HepG2 (cell line): ENCODE data around the gene ZNHIT6. TPM values are rescaled to one million over a fixed set of nuclear protein-coding genes. Genes with fewer than 3 reads are reported as not detected.

Source experiments
- AKAP8 ChIP-seq: sonication (generic); formaldehyde crosslinking; IDR thresholded peaks from 2 replicates; pipeline ENCODE4 v1.5.1; 2020; ENCODE audit warnings: mild to moderate bottlenecking, missing genetic modification reagents
- ATF7 ChIP-seq, 2 experiments: fragments of 450-650 bp in 1 of 2; sonication (generic) in 1 of 2; formaldehyde crosslinking in 1 of 2; IDR thresholded peaks; 2 replicates each; pipeline versions ENCODE4 v1.4.0 to v1.6.1; 2016 to 2020; ENCODE audit warnings: antibody characterized with exemption in 1 of 2, mild to moderate bottlenecking in 1 of 2, missing genetic modification reagents in 1 of 2
- HHEX ChIP-seq: IDR thresholded peaks from 2 replicates; pipeline ENCODE4 v1.6.1; 2016; ENCODE audit warnings: control low read depth
- KDM2A ChIP-seq: sonication (generic); formaldehyde crosslinking; IDR thresholded peaks from 2 replicates; pipeline ENCODE4 v1.4.0; 2020; ENCODE audit warnings: low read depth, missing genetic modification reagents, borderline replicate concordance
- KDM5B ChIP-seq: sonication (generic); formaldehyde crosslinking; IDR thresholded peaks from 2 replicates; pipeline ENCODE4 v1.4.0; 2020; ENCODE audit warnings: missing genetic modification reagents, mild to moderate bottlenecking, borderline replicate concordance
- MEF2D ChIP-seq: sonication (generic); formaldehyde crosslinking; IDR thresholded peaks from 2 replicates; pipeline ENCODE4 v1.5.1; 2020; ENCODE audit warnings: mild to moderate bottlenecking, missing genetic modification reagents
- MXD1 ChIP-seq: sonication (generic); formaldehyde crosslinking; IDR thresholded peaks from 2 replicates; pipeline ENCODE4 v1.4.0; 2020; ENCODE audit warnings: mild to moderate bottlenecking, missing genetic modification reagents
- NR2F2 ChIP-seq: IDR thresholded peaks from 2 replicates; pipeline ENCODE4 v1.6.1; 2012; ENCODE audit warnings: low read depth, inconsistent platforms, borderline replicate concordance
- PLRG1 ChIP-seq: fragments of 450-650 bp; conservative IDR thresholded peaks from 2 replicates; pipeline ENCODE4 v1.6.1; 2016
- POGK ChIP-seq: sonication (generic); formaldehyde crosslinking; conservative IDR thresholded peaks from 2 replicates; pipeline ENCODE4 v1.8.0; 2022; ENCODE audit warnings: mild to moderate bottlenecking, moderate library complexity, missing genetic modification reagents
- PPARG ChIP-seq: conservative IDR thresholded peaks from 2 replicates; pipeline ENCODE4 v1.6.1; 2016; ENCODE audit warnings: missing biosample characterization, missing genetic modification reagents
- SALL2 ChIP-seq: sonication (generic); formaldehyde crosslinking; IDR thresholded peaks from 2 replicates; pipeline ENCODE4 v1.8.1; 2023; ENCODE audit warnings: mild to moderate bottlenecking, missing genetic modification reagents, inconsistent platforms
- SRY ChIP-seq: sonication (generic); formaldehyde crosslinking; IDR thresholded peaks from 2 replicates; pipeline ENCODE4 v1.8.0; 2022; ENCODE audit warnings: mild to moderate bottlenecking, missing genetic modification reagents
- ZNF136 ChIP-seq: sonication (generic); formaldehyde crosslinking; IDR thresholded peaks from 2 replicates; pipeline ENCODE4 v1.8.1; 2022; ENCODE audit warnings: low read depth, mild to moderate bottlenecking, moderate library complexity, missing genetic modification reagents
- ZNF329 ChIP-seq: sonication (generic); formaldehyde crosslinking; IDR thresholded peaks from 2 replicates; pipeline ENCODE4 v1.9.0; 2021; ENCODE audit warnings: low read depth, mild to moderate bottlenecking, missing genetic modification reagents
- ZNF441 ChIP-seq: sonication (generic); formaldehyde crosslinking; IDR thresholded peaks from 2 replicates; pipeline ENCODE4 v1.7.0; 2021; ENCODE audit warnings: missing genetic modification reagents, borderline replicate concordance
- ZNF552 ChIP-seq: sonication (generic); formaldehyde crosslinking; IDR thresholded peaks from 2 replicates; pipeline ENCODE4 v1.9.0; 2022; ENCODE audit warnings: missing genetic modification reagents, mild to moderate bottlenecking, borderline replicate concordance
- ZNF558 ChIP-seq: sonication (generic); formaldehyde crosslinking; IDR thresholded peaks from 2 replicates; pipeline ENCODE4 v1.9.0; 2022; ENCODE audit warnings: mild to moderate bottlenecking, missing genetic modification reagents, borderline replicate concordance
- ZNF768 ChIP-seq: sonication (generic); formaldehyde crosslinking; IDR thresholded peaks from 2 replicates; pipeline ENCODE4 v1.4.0; 2020; ENCODE audit warnings: missing genetic modification reagents
- ZNF776 ChIP-seq: sonication (generic); formaldehyde crosslinking; IDR thresholded peaks from 2 replicates; pipeline ENCODE4 v1.4.0; 2020; ENCODE audit warnings: mild to moderate bottlenecking, missing genetic modification reagents
- ZZZ3 ChIP-seq: sonication (generic); formaldehyde crosslinking; IDR thresholded peaks from 2 replicates; pipeline ENCODE4 v1.4.0; 2020; ENCODE audit warnings: missing genetic modification reagents, mild to moderate bottlenecking, borderline replicate concordance
- polyA plus RNA-seq, 8 experiments: library from polyadenylated mRNA; depleted of rRNA in 3 of 8; stranded (reverse) in 7 of 8; unstranded in 1 of 8; fragments of >200 nt; fragmentation: Illumina TruSeq in 4 of 8; extraction: Trizol in 4 of 8; gene quantifications; 2 replicates each; pipeline versions ENCODE4 v1.2.1 to v1.2.3, GENCODE V29; 2011 to 2016; ENCODE audit warnings: low read depth in 4 of 8, missing spikeins in 1 of 8, mixed read lengths in 1 of 8; ENCODE audit not compliant: insufficient read depth in 1 of 8
- total RNA-seq, 5 experiments: library from RNA; depleted of rRNA; stranded (reverse); fragments of >200 nt; fragmentation: Illumina TruSeq; extraction: Trizol; gene quantifications; 2 replicates each; pipeline ENCODE4 v1.2.3, GENCODE V29; 2016; ENCODE audit warnings: low read depth in 1 of 5
- TF ChIP-seq, protein P1 (sequence below): IDR thresholded peaks from 2 replicates; pipeline ENCODE4 v1.6.1; 2018; ENCODE audit warnings: missing genetic modification reagents
- TF ChIP-seq, protein P2 (sequence below): sonication (generic); formaldehyde crosslinking; IDR thresholded peaks from 2 replicates; pipeline ENCODE4 v1.9.0; 2021; ENCODE audit warnings: missing genetic modification reagents, borderline replicate concordance

The ZNHIT6 gene
- total and polyA plus RNA-seq, 2 of the 13 experiments (the other 11 are each of a cell fraction or from before 2014, with no cell fraction given), result 6.0 to 15.2 TPM

- TF ChIP-seq KDM2A (CRISPR knock-in tag) (peak; percentile 95), SRY (peak; percentile 72; the same call in 1 of the 2 replicates), HHEX (CRISPR knock-in tag) (0 out of 2 replicates have a peak, but pooled peaks have one; percentile 6), ZNF441 (peak; percentile 57), MXD1 (CRISPR knock-in tag) (peak; percentile 75; the same call in 1 of the 2 replicates), ZZZ3 (CRISPR knock-in tag) (peak; percentile 52; the same call in 1 of the 2 replicates), NR2F2 (peak; percentile 55; the same call in 1 of the 2 replicates), ZNF776 (CRISPR knock-in tag) (0 out of 2 replicates have a peak, but pooled peaks have one; percentile 56), PPARG (CRISPR knock-in tag) (0 out of 2 replicates have a peak, but pooled peaks have one; percentile 38), PLRG1 (no peak), ZNF329 (CRISPR knock-in tag) (no peak; the same call in none of the 2 replicates), AKAP8 (CRISPR knock-in tag) (0 out of 2 replicates have a peak, but pooled peaks have one; percentile 51), ZNF136 (no peak), ZNF558 (peak; percentile 89; the same call in 1 of the 2 replicates), MEF2D (CRISPR knock-in tag) (peak; percentile 88), ATF7 (IDR thresholded peaks at IDR 0.05) (no peak), ATF7 (CRISPR knock-in tag; IDR thresholded peaks at IDR 0.05) (no peak), ZNF768 (CRISPR knock-in tag) (peak; percentile 46; the same call in 1 of the 2 replicates), SALL2 (CRISPR knock-in tag) (peak; percentile 59; the same call in 1 of the 2 replicates), ZNF552 (CRISPR knock-in tag) (no peak), POGK (CRISPR knock-in tag) (no peak; the same call in 1 of the 2 replicates), KDM5B (CRISPR knock-in tag) (peak; percentile 63; the same call in 1 of the 2 replicates)
- TF ChIP-seq, protein P1, sequence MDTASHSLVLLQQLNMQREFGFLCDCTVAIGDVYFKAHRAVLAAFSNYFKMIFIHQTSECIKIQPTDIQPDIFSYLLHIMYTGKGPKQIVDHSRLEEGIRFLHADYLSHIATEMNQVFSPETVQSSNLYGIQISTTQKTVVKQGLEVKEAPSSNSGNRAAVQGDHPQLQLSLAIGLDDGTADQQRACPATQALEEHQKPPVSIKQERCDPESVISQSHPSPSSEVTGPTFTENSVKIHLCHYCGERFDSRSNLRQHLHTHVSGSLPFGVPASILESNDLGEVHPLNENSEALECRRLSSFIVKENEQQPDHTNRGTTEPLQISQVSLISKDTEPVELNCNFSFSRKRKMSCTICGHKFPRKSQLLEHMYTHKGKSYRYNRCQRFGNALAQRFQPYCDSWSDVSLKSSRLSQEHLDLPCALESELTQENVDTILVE (CRISPR knock-in tag), result peak; percentile 50; the same call in 1 of the 2 replicates
- TF ChIP-seq, protein P2, sequence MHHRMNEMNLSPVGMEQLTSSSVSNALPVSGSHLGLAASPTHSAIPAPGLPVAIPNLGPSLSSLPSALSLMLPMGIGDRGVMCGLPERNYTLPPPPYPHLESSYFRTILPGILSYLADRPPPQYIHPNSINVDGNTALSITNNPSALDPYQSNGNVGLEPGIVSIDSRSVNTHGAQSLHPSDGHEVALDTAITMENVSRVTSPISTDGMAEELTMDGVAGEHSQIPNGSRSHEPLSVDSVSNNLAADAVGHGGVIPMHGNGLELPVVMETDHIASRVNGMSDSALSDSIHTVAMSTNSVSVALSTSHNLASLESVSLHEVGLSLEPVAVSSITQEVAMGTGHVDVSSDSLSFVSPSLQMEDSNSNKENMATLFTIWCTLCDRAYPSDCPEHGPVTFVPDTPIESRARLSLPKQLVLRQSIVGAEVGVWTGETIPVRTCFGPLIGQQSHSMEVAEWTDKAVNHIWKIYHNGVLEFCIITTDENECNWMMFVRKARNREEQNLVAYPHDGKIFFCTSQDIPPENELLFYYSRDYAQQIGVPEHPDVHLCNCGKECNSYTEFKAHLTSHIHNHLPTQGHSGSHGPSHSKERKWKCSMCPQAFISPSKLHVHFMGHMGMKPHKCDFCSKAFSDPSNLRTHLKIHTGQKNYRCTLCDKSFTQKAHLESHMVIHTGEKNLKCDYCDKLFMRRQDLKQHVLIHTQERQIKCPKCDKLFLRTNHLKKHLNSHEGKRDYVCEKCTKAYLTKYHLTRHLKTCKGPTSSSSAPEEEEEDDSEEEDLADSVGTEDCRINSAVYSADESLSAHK, result no peak
Observed at GRCh38 chr1:85707990-85708828, at the start of gene ZNHIT6 (continued).
